HL-60 (cell line): ENCODE results near the gene OR2H1.

Source experiments
- DNase-seq, 2 experiments: peaks; one replicate each; pipeline ENCODE4 v3.0.0-alpha.2; 2010 to 2020; ENCODE audit warnings: low read depth in 1 of 2, low spot score in 1 of 2
- H3K27ac ChIP-seq: fragments of 250-450 bp; sonication (Bioruptor Pico); replicated peaks from 2 replicates; pipeline ENCODE4 v1.5.1; 2020; ENCODE audit warnings: mild to moderate bottlenecking, moderate library complexity
- H3K27me3 ChIP-seq: fragments of 250-450 bp; sonication (Bioruptor Pico); 2 replicates; pipeline ENCODE4 v1.5.1; 2021; ENCODE audit warnings: mild to moderate bottlenecking, moderate library complexity; ENCODE audit not compliant: insufficient read depth, poor library complexity, severe bottlenecking
- H3K4me3 ChIP-seq: replicated peaks from 2 replicates; pipeline ENCODE4 v1.5.1; 2011; ENCODE audit warnings: mild to moderate bottlenecking, control low read depth, low read length; ENCODE audit not compliant: insufficient read depth
- GABPA ChIP-seq: IDR thresholded peaks from 2 replicates; pipeline ENCODE4 v1.6.1; 2012; ENCODE audit warnings: low read depth
- POLR2AphosphoS5 ChIP-seq: IDR thresholded peaks from 2 replicates; pipeline ENCODE4 v1.6.1; 2012; ENCODE audit warnings: low read depth
- SPI1 ChIP-seq: IDR thresholded peaks from 2 replicates; pipeline ENCODE4 v1.6.1; 2012; ENCODE audit warnings: low read depth, mild to moderate bottlenecking, borderline replicate concordance
- TF ChIP-seq, protein P1 (sequence below): IDR thresholded peaks from one replicate; pipeline ENCODE4 v1.5.1; 2011; ENCODE audit warnings: low read length, control low read depth, inconsistent platforms; ENCODE audit not compliant: insufficient read depth
- TF ChIP-seq, protein P2 (sequence below): IDR thresholded peaks from 2 replicates; pipeline ENCODE4 v1.6.1; 2012; ENCODE audit warnings: low read depth; ENCODE audit not compliant: insufficient replicate concordance

Gene OR2H1

DNA sequence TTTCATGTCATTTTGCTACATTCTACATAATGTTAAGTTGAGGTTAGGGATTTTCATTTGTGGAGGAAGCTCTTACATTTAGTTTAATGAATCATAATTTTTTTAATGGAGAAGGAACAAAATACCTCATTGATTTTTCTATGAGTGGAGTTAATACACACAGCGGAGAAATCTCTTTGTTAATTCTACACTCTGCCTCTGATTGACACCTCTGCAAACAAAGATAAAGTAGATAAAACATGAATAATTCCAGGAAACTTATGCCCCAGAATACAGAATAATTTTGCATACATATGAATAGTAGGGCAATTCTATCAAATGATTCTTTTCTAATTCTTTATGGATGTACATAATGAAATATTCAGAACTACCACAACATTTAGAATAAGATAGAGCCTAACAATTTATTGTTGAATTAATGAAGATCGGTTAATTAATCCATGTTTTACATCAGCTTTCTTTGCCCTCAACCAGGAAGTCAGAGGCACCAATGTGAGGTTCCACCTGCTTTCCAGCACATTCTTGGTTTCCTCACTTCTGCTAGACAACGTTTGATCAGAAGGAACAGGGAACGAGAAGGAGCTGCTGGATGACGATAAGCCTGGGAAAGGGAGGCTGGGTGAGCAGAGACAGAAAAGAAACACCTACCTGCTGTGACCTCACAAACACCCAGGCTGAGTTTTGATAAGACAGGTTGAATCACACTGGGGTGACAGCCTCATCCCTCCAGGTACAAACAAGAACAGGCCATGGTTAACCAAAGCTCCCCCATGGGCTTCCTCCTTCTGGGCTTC lies 4.3 kb downstream of the OR2H1 start:
- TF ChIP-seq GABPA: no peak
- TF ChIP-seq SPI1: no peak
- no peak for TF ChIP-seq POLR2AphosphoS5
- no peak for DNase-seq
- no peak overlapping the region for H3K4me3 ChIP-seq
- H3K27me3 ChIP-seq: no peaks in the 10 kb centered on the region
- H3K27ac ChIP-seq: no peak overlapping the region

- no peak for DNase-seq
- no peak for TF ChIP-seq SPI1
- TF ChIP-seq, protein P1, sequence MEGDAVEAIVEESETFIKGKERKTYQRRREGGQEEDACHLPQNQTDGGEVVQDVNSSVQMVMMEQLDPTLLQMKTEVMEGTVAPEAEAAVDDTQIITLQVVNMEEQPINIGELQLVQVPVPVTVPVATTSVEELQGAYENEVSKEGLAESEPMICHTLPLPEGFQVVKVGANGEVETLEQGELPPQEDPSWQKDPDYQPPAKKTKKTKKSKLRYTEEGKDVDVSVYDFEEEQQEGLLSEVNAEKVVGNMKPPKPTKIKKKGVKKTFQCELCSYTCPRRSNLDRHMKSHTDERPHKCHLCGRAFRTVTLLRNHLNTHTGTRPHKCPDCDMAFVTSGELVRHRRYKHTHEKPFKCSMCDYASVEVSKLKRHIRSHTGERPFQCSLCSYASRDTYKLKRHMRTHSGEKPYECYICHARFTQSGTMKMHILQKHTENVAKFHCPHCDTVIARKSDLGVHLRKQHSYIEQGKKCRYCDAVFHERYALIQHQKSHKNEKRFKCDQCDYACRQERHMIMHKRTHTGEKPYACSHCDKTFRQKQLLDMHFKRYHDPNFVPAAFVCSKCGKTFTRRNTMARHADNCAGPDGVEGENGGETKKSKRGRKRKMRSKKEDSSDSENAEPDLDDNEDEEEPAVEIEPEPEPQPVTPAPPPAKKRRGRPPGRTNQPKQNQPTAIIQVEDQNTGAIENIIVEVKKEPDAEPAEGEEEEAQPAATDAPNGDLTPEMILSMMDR: no peak
- TF ChIP-seq POLR2AphosphoS5: no peak
- no peak for TF ChIP-seq GABPA
- TF ChIP-seq, protein P2, sequence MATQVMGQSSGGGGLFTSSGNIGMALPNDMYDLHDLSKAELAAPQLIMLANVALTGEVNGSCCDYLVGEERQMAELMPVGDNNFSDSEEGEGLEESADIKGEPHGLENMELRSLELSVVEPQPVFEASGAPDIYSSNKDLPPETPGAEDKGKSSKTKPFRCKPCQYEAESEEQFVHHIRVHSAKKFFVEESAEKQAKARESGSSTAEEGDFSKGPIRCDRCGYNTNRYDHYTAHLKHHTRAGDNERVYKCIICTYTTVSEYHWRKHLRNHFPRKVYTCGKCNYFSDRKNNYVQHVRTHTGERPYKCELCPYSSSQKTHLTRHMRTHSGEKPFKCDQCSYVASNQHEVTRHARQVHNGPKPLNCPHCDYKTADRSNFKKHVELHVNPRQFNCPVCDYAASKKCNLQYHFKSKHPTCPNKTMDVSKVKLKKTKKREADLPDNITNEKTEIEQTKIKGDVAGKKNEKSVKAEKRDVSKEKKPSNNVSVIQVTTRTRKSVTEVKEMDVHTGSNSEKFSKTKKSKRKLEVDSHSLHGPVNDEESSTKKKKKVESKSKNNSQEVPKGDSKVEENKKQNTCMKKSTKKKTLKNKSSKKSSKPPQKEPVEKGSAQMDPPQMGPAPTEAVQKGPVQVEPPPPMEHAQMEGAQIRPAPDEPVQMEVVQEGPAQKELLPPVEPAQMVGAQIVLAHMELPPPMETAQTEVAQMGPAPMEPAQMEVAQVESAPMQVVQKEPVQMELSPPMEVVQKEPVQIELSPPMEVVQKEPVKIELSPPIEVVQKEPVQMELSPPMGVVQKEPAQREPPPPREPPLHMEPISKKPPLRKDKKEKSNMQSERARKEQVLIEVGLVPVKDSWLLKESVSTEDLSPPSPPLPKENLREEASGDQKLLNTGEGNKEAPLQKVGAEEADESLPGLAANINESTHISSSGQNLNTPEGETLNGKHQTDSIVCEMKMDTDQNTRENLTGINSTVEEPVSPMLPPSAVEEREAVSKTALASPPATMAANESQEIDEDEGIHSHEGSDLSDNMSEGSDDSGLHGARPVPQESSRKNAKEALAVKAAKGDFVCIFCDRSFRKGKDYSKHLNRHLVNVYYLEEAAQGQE: no peak
- H3K4me3 ChIP-seq: no peak overlapping the region
- no peak overlapping the region for H3K27ac ChIP-seq
- no peaks in the 10 kb centered on the region for H3K27me3 ChIP-seq
Observed at GRCh38 chr6:29462022-29462421, 5.1 kb downstream of the OR2H1 start.

DNA sequence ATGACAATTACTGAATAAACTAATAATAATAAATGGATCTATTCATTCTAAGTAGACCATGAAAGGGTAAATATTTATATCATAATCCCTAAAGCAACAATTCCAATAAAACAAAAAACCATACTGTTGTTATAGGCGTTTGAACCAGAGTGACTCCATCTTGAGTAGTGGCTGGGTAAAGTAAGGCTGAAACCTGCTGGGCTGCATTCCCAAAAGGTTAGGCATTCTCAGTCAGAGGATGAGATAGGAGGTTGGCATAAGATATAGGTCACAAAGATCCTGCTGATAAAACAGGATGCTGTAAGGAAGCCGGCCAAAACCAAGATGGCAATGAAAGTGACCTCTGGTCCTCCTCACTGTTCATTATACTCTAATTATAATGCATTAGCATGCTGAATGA lies 8.3 kb downstream of the OR2H1 start:
- Histone ChIP-seq H3K4me3 (no peak overlapping the region), H3K27me3 (peaks cover 3% of the 10 kb centered on the region), H3K27ac (no peak overlapping the region)
- TF ChIP-seq, protein P2: no peak
- DNase-seq: no peak

- DNase-seq: no peak
- Histone ChIP-seq H3K27me3 (peaks cover 3% of the 10 kb centered on the region), H3K4me3 (no peak overlapping the region), H3K27ac (no peak overlapping the region)
- TF ChIP-seq, protein P1: no peak
- TF ChIP-seq POLR2AphosphoS5 (no peak), GABPA (no peak), SPI1 (no peak)
- TF ChIP-seq, protein P2: no peak
Observed at GRCh38 chr6:29465801-29466200, 8.8 kb downstream of the OR2H1 start.
